GM23248 (cell line): Measurements from ENCODE around the gene EMP3.
"Not testable (repeated sequence)": the region's sequence is repeated elsewhere in the genome, so short reads cannot be mapped to it uniquely, and the experiment has no call there.

Source experiments
- EZH2 ChIP-seq: fragments of 200-600 bp; sonication (generic); IDR thresholded peaks from 2 replicates; pipeline ENCODE4 v1.6.1; 2018; ENCODE audit warnings: antibody characterized with exemption, mild to moderate bottlenecking; ENCODE audit not compliant: insufficient read depth, poor library complexity, severe bottlenecking
- EZH2phosphoT487 ChIP-seq: fragments of 200-600 bp; sonication (generic); IDR thresholded peaks from 2 replicates; pipeline ENCODE4 v1.6.1; 2018; ENCODE audit warnings: antibody characterized with exemption, moderate library complexity, mild to moderate bottlenecking, low read depth; ENCODE audit not compliant: insufficient read depth

DNA sequence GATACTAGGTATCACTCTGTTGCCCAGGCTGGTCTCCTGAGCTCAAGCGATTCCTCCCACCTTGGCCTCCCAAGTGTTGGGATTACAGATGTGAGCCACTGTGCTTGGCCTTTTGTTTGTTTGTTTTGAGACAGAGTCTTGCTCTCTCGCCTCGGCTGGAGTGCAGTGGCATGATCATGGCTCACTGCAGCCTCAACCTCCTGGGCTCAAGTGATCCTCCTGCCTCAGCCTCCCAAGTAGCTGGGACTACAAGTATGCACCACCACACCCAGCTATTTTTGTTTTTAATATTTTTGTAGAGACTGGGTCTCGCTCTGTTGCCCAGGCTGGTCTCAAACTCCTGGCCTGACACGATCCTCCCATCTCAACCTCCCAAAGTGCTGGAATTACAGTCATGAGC lies 46.4 kb downstream of the EMP3 start:
- TF ChIP-seq EZH2phosphoT487, EZH2: not testable (repeated sequence)
